COLO829 (cell line): Measurements from ENCODE around the gene RBCK1.

Source experiments
- DNase-seq: peaks from one replicate; pipeline ENCODE4 v3.0.0; 2012; ENCODE audit warnings: low spot score

RBCK1 gene

DNA sequence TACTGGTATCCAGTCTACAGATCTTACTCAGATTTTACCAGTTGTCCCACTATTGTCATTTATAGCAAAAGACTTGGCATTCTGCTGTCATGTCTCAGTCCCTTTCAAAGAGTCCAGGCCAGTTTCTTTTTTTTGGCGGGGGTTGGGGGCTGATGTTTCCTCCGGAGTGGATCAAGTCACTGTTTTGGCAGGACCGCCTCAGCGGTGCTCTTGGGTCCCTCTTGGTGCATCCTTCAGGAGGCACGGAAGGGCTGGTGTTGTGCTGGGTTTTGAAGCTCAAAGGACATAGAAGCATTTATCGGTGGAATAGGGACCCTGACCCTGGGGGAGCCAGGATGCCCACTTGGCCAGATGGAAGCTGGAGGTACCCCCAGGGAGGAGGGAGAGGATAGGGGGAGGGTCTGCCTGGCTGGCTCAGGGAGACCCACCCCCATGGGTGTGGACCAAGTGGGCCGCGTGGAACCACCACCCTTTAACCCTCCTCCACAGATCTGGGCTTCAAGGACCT is 10.8 kb downstream of the RBCK1 start:
- no peak for DNase-seq

DNA sequence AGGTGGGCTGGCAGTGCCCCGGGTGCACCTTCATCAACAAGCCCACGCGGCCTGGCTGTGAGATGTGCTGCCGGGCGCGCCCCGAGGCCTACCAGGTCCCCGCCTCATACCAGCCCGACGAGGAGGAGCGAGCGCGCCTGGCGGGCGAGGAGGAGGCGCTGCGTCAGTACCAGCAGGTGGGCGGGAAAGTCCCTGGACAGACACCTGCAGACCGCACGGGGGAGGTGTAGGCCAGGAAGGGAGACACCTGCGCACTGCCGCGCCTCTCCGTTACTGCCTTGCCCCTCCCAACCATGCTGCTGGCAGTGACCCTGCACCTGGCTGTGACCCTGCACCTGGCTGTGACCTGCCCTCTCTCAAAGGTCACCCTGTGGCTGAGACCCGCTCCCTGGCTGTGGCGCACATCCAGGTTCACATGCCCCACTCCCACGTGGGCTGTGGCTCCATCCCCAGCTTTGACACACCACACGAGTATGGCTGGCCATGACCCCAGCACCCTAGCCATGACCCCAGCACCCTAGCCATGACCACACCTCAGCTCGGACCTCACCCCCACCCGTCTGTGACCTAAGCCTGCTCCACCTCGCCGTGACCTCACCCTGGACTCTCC is 11.6 kb downstream of the RBCK1 start:
- no peak for DNase-seq

DNA sequence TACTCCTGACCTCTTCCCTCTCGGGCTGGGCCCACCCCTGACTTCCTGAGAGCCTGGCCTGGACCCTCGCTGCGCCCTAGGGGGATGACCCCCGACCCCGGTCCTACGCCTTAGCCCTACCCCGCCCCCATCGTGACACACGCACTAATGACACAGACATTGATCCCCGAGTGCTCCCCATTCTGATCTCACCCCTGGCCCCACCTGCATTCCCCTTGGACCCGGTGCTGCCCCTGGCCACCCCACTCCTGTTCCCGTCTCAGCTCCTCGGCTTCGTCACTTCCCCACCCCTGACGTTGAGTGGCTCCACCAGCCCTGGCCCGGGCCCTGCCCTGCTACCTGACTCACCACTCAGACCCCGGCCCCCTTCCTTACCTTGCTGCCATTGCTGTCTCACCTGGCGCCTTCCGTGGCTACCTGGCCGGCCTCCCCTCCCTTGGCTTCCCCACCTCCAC is 12.1 kb downstream of the RBCK1 start:
- no peak for DNase-seq

DNA sequence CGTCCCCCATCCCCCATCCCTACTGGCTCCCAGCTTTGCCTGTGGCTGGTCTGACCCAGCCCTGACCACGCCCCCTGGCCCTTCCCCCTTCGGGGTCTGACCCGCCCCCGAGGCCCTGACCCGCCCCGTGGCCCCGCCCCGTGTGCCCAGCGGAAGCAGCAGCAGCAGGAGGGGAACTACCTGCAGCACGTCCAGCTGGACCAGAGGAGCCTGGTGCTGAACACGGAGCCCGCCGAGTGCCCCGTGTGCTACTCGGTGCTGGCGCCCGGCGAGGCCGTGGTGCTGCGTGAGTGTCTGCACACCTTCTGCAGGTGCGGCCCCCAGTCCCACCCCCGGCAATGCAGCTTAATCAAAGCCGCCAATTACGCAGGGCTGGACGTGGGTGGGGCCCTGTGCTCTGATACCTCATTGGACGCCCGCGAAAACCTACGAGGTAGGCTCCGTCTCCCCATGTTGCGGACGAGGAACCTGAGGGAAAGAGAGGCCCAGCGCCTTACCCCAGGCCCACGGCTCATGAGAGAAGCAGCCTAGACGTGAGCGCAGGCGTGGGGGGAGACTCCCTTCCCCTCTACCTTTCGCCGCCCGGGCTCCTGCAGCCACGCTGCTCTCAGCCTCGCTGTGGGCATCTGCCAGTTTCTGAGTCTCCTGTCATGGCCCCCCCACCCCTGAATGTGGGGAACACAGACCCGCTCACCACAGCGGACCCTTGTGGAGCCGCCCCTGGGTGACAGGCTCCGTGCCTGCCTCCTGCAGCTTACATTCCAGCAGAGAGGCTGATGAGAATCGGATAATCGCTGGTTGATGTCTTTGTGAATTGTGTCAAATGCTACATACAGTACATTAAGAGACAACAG is 12.8 kb downstream of the RBCK1 start:
- peak; percentile 80 for DNase-seq

DNA sequence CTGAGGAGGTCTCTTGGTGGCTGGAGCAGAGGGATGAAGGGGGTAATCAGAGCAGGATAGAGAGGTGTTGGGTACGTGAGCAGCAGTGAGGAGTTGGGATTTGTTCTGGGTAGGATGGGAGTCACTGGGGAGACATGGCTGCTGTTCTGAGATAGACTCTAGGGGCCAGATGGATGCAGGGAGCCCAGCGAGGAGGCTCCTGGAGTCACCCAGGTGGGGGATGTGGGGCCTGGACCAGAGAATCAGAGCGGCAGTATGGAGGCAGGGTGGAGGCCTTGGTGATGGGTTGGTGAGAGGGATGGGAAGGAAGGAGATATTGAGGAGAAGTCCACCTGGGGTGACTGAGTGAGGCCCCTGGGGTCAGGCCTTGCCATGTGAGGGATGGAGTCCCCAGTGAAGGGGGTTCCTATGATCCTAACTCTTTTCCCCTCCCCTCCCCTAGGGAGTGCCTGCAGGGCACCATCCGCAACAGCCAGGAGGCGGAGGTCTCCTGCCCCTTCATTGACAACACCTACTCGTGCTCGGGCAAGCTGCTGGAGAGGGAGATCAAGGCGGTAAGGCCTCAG is 13.7 kb downstream of the RBCK1 start:
- no peak for DNase-seq

DNA sequence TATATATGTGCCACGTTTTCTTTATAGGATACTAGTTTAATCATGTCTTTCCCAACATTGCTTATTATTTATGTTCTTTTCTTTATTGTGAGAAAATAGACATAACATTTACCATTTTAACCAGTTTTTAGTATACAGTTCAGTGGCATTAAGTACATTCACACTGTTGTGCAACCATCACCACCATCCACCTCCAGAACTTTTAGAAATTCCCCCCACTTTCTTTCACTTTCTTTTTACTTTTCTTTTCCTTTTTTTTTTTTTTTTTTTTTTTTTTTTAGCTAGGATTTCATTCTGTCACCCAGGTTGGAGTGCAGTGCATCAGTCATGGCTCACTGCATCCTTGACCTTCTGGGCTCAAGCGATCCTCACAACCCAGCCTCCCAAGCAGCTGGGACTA is 18.5 kb downstream of the RBCK1 start:
- DNase-seq = no peak

DNA sequence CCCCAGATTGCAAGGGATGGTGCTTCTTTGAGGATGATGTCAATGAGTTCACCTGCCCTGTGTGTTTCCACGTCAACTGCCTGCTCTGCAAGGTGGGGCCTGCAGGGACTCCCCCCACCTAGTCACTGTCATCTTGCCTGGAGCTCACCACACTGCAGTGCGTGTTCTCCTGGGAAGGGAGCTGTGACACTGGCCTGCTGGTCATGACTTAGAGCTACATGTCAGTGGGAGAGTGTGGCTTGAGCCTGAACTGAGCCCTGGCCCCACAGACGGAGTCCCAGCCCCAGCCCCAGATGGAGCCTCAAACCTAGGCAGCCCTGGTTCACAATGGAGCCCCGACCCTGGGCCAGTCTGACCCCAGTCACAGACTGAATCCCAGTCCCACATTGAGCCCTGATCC is 19.3 kb downstream of the RBCK1 start:
- no peak for DNase-seq

DNA sequence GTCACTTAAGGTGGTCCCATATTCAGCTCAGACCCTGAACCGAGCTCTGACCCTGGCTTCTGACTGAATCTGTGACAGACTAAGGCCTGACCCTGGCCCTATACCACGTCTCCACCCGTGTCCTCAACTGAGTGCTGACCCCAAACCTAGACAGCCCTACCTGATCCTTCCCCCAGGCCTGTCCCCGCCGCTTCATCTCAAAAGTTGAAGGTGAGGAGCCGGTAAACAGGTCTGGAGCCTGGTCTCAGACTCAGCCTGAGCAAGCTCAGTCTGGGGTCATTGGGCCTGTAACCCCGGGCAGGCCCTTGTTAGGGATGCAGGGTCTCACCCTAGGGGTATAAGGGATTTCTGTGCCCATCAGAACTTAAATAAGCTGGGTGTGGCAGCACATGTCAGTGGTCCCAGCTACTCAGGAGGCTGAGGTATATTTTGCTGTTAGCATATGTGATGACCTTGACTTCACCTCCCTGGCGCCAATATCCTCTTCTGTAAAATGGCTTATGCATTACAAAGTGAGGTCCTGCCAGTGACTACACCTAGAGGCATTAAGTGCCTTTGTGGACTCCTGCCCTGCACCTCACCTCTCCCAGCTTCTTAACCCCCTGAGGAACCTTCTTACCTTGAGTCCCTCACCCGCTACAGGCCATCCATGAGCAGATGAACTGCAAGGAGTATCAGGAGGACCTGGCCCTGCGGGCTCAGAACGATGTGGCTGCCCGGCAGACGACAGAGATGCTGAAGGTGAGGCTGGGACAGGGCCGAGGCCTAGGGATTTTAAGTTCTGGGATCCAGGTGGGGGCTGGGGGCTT is 20.0 kb downstream of the RBCK1 start:
- DNase-seq = no peak

DNA sequence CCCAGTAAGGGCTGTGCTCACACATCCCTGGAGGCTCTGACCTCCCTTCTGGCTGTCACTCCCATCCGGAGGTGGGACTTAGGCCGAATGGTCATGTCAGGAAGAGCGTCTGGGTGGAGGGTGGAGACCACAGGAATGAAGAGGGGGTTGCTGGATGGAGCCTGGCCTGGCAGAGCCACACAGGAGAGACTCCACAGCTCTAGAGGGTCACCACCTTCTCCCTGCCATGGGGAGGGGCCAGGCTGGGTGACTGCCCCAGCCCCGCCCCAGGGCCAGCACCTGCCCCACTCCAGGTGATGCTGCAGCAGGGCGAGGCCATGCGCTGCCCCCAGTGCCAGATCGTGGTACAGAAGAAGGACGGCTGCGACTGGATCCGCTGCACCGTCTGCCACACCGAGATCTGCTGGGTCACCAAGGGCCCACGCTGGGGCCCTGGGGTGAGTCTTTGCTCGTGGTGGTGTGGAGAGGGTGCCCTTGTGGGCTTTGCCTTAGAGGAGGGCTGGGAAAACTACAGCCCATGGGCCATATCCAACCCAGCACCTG is 20.6 kb downstream of the RBCK1 start:
- no peak for DNase-seq

DNA sequence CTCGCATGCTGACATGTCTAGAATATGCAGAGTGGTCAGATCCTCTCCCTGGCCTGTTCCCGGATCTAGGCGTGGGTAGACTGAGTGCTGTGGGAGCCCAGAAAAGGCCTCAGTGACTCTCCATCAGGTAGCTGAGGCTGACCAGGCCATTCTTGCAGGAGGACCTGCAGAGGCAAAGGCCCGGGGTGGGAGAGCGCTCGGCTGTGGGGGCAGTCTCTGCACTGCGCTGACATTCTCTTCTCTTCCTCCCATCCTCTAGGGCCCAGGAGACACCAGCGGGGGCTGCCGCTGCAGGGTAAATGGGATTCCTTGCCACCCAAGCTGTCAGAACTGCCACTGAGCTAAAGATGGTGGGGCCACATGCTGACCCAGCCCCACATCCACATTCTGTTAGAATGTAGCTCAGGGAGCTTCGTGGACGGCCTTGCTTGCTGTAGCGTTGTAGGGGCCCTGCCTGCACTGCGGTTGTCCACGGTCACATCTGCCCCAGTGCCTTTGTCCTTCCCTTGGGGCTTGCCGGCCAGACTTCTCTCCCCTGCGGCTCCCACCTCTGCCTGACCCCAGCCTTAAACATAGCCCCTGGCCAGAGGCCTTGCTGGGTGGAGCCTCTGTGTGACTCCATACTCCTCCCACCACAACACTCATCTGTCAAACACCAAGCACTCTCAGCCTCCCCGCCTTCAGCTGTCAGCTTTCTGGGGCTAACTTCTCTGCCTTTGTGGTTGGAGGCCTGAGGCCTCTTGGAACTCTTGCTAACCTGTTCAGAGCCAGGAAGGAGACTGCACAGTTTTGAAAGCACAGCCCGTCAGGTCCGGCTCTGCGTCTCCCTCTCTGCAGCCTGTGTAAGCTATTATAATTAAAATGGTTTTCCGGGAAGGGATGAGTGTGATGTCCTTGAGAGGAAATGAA is 22.2 kb downstream of the RBCK1 start:
- no peak for DNase-seq

DNA sequence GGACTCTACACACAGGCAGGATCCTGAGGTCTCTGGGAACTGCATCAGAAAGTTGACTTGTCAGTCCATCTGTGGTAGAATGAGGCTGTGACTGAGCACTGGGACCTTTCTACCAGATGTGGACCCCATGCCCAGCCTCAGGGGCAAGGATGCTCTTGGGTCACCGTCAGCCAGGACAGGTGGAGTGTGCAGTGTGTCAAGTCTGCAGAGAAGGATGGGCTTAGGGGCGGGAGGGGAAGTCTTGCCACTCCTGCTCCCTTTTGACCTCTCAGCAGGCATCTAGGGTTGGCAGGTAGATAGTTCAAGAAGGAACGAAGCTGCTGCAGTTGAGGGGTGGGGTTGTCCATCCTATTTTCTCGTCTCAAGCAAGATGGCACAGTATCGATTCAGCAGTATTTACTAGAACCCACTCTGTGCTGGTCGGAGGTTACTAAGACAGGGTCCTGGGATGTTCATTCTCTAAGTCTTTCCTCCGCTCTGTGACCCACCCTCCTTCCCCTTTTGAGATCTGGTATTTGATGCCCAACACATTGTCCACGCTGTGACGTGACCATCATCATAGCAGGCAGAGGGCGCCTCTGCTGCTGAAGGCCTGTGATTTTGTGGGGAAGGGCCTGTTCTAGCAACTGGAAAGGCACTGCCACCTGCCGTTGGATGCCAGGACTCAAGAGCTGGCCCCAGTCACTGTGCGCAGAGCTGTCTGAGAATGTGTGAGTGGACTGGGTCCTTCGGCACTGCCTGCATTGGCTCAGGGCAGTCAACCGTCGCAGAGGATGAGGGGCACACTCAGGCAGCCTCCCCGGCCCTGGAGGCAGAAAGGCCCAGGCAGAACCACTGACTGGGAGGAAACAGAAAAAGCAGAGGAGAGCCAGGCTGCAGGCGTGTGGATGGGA is 23.2 kb downstream of the RBCK1 start:
- peak; percentile 62 for DNase-seq

DNA sequence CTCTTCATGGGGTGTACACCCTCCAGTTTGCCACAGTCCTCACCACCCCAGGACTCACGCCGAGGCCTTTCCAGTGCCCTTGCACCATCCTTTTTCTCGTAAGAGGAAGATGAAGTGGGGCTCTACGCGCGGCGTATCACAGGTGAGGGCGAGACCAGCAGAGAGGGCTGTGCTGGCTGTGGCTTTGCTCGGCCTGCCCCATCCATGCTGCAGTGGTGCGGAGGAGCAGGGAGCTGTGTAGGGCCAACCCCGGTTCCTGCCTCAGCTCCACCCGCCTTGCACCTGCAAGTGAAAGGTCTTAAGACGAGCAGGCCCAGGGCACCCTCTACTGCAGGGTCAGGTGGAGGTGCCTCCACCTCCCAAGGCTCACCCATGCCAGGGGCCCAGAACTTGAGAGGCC is 24.1 kb downstream of the RBCK1 start:
- DNase-seq = no peak

DNA sequence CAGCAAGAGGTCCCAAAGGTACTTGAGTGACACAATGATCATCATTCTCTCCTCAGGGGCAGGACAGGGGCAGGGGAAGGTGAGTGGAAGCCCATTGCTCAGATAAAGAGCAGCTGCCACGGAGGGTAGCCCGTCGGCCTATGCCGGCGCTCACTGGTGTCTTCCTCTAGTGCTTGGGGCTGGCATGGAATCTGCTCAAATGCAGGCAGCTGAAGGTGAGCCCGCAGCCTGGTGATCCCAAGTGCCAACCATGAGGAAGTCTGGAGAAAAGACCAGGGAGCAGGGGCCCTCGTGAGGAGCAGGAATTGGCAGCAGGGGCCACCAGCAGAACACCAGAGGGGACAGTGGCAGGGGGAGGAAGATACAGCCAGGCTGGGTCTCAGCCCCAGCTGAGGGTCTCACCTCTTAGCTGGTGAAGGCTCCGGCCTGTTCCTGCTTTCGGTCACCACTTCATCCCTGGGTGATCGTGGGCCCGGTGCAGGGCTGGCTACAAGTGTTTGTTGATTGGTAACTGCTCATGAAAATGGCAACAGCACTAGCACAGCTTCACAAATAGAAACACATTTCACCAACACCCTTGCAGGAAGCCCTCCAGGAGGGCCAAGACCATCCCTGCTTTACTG is 24.7 kb downstream of the RBCK1 start:
- DNase-seq = no peak

DNA sequence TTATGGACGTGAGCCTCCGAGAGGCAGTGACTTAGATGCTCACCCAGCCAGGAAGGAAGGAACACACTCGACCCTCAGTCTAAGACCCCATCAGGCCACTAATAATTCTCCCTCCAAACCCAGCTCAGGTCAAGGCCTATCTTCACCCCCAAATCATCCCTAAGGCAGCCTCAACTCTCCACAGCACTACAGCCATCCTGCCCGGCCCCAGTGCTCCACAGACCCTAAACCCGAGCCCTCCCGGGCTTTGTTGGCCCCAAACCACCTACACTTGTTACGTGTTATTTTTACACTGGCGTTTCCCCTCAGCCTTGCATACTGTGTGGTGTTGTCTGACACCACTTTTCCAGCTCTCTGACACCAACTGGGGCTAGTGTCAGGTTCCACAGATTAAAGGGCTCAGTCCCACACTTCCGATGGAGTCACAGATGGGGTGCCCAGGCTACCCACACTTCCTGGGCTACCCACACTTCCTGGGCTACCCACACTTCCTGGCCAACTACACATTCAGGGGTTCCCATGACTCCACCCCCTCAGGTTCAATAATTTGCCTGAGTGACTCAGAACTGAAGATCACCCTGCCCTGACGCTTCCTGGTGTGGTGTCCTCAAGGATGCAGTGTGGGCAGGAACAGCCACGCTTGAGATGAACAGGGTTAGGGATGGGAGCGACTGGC is 25.3 kb downstream of the RBCK1 start:
- no peak for DNase-seq

DNA sequence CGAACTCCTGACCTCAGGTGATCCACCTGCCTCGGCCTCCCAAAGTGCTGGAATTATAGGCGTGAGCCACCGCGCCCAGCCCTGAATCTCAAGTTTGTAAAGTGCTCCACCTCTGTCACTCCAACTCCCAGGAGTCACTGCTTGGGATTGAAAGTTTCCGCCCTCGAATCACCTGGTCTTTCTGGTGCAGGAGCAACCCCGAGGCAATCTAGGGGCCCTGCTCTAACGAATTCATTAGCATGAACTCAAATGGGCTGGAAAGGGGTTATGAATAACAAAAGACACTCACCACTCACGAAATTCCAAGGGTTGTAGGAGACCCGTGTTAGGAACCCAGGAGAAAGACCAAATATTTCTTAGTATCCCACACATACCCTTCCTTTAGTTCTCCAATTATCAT is 26.1 kb downstream of the RBCK1 start:
- no peak for DNase-seq

DNA sequence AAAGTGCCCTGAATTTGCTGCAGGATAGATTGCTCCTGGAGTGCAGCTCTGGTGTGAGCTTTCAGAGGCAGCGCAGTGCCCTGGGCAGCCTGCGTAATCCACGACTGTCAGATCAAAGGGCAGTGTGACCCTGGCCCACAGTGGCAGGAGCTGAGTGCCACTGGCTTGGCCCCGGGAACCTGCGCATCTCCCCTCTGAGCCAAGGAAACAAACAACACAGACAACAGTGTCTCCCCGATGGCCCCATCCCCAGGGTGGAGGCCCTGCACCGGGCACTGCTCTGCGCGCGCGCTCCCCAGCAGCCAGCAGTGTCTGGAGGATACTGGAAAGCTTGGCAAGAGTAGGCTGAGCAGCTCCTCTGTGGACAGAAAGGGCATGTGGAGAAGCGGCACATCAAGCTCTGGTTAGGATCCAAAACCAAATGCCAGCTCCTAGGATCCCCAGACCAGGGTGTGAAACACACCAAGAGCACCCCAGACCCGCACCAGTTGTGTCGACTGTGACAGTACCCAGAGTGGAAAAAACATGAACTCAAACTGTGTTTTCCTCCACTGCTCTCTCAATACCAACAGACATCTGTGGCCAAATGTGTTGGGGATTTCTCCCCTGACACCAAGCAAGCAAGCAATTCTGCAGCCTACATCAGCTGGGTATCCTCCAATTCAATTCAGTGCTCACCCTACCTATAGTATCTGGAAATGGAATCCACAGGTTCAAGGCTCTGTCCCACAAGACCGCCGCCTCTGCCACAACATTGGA is 26.7 kb downstream of the RBCK1 start:
- DNase-seq = no peak

DNA sequence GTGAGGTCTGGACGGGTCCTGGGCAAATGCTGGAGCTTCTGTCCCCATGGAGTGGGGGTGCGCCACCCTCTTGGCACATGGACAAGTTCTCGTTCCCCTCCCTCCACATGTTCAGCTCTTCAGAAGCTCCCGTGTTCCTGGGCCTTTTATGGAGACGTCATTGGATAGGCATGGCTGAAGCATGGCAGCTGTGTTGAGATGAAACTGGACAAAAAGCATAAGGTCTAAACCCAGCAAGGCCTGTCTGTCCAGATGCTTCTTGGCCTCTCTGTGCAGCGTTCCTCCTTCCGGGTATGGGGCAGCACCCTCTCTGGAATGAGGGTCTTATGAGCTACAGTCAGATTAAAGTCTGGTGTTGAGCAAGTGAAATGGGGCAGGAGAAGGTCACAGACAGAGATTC is 27.5 kb downstream of the RBCK1 start:
- no peak for DNase-seq

DNA sequence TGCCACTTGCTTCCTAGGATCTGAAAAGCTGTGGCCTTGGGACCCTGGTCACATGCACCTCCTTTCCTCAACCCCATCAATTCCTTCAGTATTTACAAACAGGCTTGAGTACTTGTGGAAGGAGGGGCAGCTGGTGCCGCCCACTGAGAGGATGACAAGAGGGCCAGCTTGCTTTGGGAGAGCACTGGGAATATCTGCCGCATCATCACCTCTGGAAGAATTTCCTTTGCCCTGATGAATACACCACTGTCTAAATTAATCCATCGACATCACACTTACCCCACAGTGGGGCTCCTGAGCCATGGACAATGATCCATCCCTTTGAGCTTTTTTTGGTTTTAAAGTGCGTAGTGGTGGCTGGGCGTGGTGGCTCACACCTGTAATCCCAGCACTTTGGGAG is 28.4 kb downstream of the RBCK1 start:
- no peak for DNase-seq
